OCI-LY1 (cell line): ENCODE measurements around the gene RAB4A.

Experiments used
- H2AFZ ChIP-seq: fragments of 200-600 bp; sonication (generic), shearing (Covaris generic); 2 replicates; pipeline ENCODE4 v1.6.0; 2014; ENCODE audit warnings: antibody characterized with exemption, mild to moderate bottlenecking, low read length
- H3F3A ChIP-seq: fragments of 200-600 bp; sonication (generic), shearing (Covaris generic); 2 replicates; pipeline ENCODE4 v1.6.0; 2014; ENCODE audit warnings: mild to moderate bottlenecking, antibody characterized with exemption, low read length, moderate library complexity; ENCODE audit not compliant: insufficient read depth
- H3K27ac ChIP-seq: fragments of 200-600 bp; sonication (generic); 2 replicates; pipeline ENCODE4 v1.5.1; 2014; ENCODE audit warnings: low read length, mixed run types, mild to moderate bottlenecking, low read depth; ENCODE audit not compliant: poor library complexity, severe bottlenecking
- H3K27me3 ChIP-seq: fragments of 200-600 bp; sonication (generic); 2 replicates; pipeline ENCODE4 v1.6.0; 2014; ENCODE audit warnings: antibody characterized with exemption, mild to moderate bottlenecking, low read length, moderate library complexity; ENCODE audit not compliant: insufficient read depth
- H3K36me3 ChIP-seq: fragments of 200-600 bp; sonication (generic); 2 replicates; pipeline ENCODE4 v1.6.1; 2014; ENCODE audit warnings: mild to moderate bottlenecking, antibody characterized with exemption, low read length, moderate library complexity, mixed read lengths; ENCODE audit not compliant: insufficient read depth
- H3K4me1 ChIP-seq: fragments of 200-600 bp; sonication (generic); 2 replicates; pipeline ENCODE4 v1.5.1; 2014; ENCODE audit warnings: mild to moderate bottlenecking, low read length, moderate library complexity; ENCODE audit not compliant: insufficient read depth, severe bottlenecking
- H3K4me2 ChIP-seq: fragments of 200-600 bp; sonication (generic), shearing (Covaris generic); 2 replicates; pipeline ENCODE4 v1.6.1; 2014; ENCODE audit warnings: low read length
- H3K4me3 ChIP-seq: fragments of 200-600 bp; sonication (generic); 2 replicates; pipeline ENCODE4 v1.5.1; 2014; ENCODE audit warnings: low read length, low read depth, mild to moderate bottlenecking, mixed read lengths; ENCODE audit not compliant: poor library complexity, severe bottlenecking
- H3K79me2 ChIP-seq: fragments of 200-600 bp; shearing (Covaris generic); 2 replicates; pipeline ENCODE4 v1.6.1; 2016; ENCODE audit warnings: mixed run types, low read length, mixed read lengths; ENCODE audit not compliant: insufficient read depth
- H3K9ac ChIP-seq: fragments of 200-600 bp; sonication (generic), shearing (Covaris generic); 2 replicates; pipeline ENCODE4 v1.6.1; 2014; ENCODE audit warnings: mild to moderate bottlenecking, low read length, mixed read lengths
- H3K9me2 ChIP-seq: fragments of 200-600 bp; sonication (generic), shearing (Covaris generic); 2 replicates; pipeline ENCODE4 v1.6.1; 2014; ENCODE audit warnings: low read depth, mild to moderate bottlenecking, low read length, mixed read lengths
- H3K9me3 ChIP-seq: fragments of 200-600 bp; shearing (Covaris generic); 2 replicates; pipeline ENCODE4 v1.6.1; 2014; ENCODE audit warnings: low read length, mixed read lengths
- H4K20me1 ChIP-seq: fragments of 200-600 bp; sonication (generic), shearing (Covaris generic); 2 replicates; pipeline ENCODE4 v1.6.0; 2016; ENCODE audit warnings: mild to moderate bottlenecking, low read length; ENCODE audit not compliant: insufficient read depth
- EZH2 ChIP-seq: fragments of 200-600 bp; sonication (generic), shearing (Covaris generic); IDR thresholded peaks from 2 replicates; pipeline ENCODE4 v1.8.0; 2017; ENCODE audit warnings: borderline replicate concordance, mixed run types, mild to moderate bottlenecking, antibody characterized with exemption, low read length, moderate library complexity, mixed read lengths
- TF ChIP-seq, protein P1 (sequence below): fragments of 200-600 bp; sonication (generic), shearing (Covaris generic); IDR thresholded peaks from 2 replicates; pipeline ENCODE4 v1.5.1; 2017; ENCODE audit warnings: mild to moderate bottlenecking, antibody characterized with exemption, low read length, moderate library complexity, mixed read lengths

The RAB4A gene

DNA sequence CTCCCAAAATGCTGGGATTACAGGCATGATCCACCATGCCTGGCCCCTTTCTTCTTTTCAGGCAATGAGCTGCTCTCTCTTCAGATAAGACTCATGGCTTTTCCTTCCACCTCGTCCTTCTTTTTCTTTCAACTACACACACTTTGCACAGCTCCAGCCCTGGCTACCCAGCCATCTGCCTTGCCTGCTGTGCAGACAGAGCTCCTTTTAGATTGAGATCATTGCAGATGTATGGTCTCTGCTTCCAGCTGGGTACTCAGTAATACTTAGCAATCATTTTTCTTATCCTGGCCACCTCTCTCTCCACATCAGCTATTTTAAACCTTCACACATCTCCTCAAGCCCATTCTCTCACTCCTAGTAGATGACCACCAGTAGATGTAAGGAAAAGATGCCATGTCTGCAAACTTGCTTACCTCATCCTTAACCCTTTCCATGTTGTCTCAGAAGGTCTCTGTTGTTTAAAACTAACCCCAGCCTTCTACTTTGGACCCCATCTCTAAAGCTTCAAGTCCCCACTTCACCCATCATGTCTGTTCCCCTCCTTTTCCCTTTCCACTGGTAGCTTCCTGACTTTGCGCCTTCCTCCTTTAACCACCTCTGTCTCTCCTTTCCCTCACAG lies 7.3 kb downstream of the RAB4A start:
- Histone ChIP-seq H3K79me2 (peaks cover 22% of the 10 kb centered on the region), H2AFZ (no peak overlapping the region), H3K27ac (no peak overlapping the region), H3K4me2 (no peak overlapping the region), H4K20me1 (no peaks in the 10 kb centered on the region), H3K36me3 (0 out of 2 replicates have a peak, but pooled peaks cover 3% of the 10 kb centered on the region), H3K9ac (no peak overlapping the region), H3K4me1 (no peaks in the 10 kb centered on the region), H3K9me3 (0 out of 2 replicates have a peak, but pooled peaks cover 3% of the 10 kb centered on the region), H3K27me3 (no peaks in the 10 kb centered on the region), H3F3A (no peaks in the 10 kb centered on the region), H3K9me2 (no peaks in the 10 kb centered on the region), H3K4me3 (no peak overlapping the region)
- TF ChIP-seq, protein P1, sequence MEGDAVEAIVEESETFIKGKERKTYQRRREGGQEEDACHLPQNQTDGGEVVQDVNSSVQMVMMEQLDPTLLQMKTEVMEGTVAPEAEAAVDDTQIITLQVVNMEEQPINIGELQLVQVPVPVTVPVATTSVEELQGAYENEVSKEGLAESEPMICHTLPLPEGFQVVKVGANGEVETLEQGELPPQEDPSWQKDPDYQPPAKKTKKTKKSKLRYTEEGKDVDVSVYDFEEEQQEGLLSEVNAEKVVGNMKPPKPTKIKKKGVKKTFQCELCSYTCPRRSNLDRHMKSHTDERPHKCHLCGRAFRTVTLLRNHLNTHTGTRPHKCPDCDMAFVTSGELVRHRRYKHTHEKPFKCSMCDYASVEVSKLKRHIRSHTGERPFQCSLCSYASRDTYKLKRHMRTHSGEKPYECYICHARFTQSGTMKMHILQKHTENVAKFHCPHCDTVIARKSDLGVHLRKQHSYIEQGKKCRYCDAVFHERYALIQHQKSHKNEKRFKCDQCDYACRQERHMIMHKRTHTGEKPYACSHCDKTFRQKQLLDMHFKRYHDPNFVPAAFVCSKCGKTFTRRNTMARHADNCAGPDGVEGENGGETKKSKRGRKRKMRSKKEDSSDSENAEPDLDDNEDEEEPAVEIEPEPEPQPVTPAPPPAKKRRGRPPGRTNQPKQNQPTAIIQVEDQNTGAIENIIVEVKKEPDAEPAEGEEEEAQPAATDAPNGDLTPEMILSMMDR: no peak
- TF ChIP-seq EZH2: no peak

DNA sequence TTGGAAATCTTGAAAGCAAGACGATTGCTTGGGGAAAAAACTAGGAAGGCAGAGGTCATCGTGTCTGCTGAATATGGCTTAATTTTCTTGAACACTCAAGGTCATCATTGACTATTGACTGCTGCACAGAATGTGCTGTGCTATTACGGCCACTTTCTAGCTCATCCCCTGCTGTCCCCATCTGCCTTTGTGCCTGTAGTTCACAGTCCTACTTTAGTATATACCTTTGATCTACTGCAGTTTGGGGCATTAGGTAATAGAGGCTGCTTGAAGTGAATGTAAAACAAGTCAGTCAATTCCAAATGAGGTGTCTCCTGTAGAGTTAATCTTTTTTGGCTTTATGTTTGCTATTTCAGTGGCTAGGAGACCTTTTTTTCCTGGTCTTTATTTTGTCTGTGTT lies 8.3 kb downstream of the RAB4A start:
- H4K20me1 ChIP-seq: no peaks in the 10 kb centered on the region
- H3K27ac ChIP-seq: no peak overlapping the region
- no peak overlapping the region for H3K4me3 ChIP-seq
- H3K4me1 ChIP-seq: no peaks in the 10 kb centered on the region
- H3K79me2 ChIP-seq: peaks cover 23% of the 10 kb centered on the region
- H3F3A ChIP-seq: no peaks in the 10 kb centered on the region
- no peak for TF ChIP-seq EZH2
- TF ChIP-seq, protein P1: no peak
- 0 out of 2 replicates have a peak, but pooled peaks cover 4% of the 10 kb centered on the region for H3K36me3 ChIP-seq
- H3K27me3 ChIP-seq: no peaks in the 10 kb centered on the region
- H3K9ac ChIP-seq: no peak overlapping the region
- H2AFZ ChIP-seq: no peak overlapping the region
- 0 out of 2 replicates have a peak, but pooled peaks cover 3% of the 10 kb centered on the region for H3K9me3 ChIP-seq
- H3K4me2 ChIP-seq: no peak overlapping the region
- H3K9me2 ChIP-seq: no peaks in the 10 kb centered on the region

DNA sequence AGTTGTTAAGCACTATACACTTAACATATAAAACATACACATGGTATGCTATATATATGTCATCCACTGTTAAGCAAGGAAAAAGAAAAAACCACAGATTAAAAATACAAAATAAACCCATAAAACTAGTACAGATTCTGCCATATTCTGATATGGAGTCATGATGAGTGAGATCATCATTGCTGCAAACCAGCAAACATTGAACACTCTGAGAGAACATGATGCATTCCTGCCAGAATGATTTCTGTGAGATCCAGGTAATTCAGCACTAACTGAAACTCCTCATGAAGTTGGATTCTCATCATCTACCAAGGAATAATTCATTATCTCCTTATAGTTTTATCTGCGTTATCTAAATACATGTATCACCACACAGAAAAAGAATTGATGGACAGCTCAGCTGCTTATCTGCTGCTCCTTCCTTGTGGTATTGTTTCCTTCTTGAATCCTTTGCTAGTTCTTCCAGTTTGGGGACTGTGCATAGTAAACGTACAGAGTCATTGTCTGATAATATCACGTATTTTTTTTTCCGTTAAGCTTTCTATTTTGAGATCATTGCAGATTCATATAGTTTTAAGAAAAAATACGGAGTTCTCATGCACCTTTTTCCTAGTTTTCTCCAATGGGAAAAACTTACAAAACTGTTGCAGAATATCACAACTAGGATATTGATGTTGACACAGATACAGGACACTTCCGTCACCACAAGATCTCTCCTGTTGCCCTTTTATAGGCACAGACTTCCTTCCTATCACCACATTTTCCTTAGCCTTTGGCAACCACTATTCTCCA lies 9.3 kb downstream of the RAB4A start:
- H3K4me2 ChIP-seq: no peak overlapping the region
- H2AFZ ChIP-seq: no peak overlapping the region
- no peak for TF ChIP-seq EZH2
- TF ChIP-seq, protein P1: no peak
- no peaks in the 10 kb centered on the region for H3K4me1 ChIP-seq
- H3K79me2 ChIP-seq: peaks cover 27% of the 10 kb centered on the region
- no peaks in the 10 kb centered on the region for H3K27me3 ChIP-seq
- H3K9me2 ChIP-seq: no peaks in the 10 kb centered on the region
- H3K4me3 ChIP-seq: no peak overlapping the region
- H3K27ac ChIP-seq: no peak overlapping the region
- no peak overlapping the region for H3K9ac ChIP-seq
- no peaks in the 10 kb centered on the region for H4K20me1 ChIP-seq
- 0 out of 2 replicates have a peak, but pooled peaks cover 4% of the 10 kb centered on the region for H3K36me3 ChIP-seq
- no peaks in the 10 kb centered on the region for H3F3A ChIP-seq
- 0 out of 2 replicates have a peak, but pooled peaks cover 3% of the 10 kb centered on the region for H3K9me3 ChIP-seq
